Measurements from ENCODE around the gene EXT2. TPM values are rescaled to one million over a fixed set of nuclear protein-coding genes. Genes with fewer than 3 reads are reported as not detected.

EXT2 gene
- total RNA-seq, 4 donors from 2014 or later, result 46.6 to 72.6 (median 68.8) TPM

DNA sequence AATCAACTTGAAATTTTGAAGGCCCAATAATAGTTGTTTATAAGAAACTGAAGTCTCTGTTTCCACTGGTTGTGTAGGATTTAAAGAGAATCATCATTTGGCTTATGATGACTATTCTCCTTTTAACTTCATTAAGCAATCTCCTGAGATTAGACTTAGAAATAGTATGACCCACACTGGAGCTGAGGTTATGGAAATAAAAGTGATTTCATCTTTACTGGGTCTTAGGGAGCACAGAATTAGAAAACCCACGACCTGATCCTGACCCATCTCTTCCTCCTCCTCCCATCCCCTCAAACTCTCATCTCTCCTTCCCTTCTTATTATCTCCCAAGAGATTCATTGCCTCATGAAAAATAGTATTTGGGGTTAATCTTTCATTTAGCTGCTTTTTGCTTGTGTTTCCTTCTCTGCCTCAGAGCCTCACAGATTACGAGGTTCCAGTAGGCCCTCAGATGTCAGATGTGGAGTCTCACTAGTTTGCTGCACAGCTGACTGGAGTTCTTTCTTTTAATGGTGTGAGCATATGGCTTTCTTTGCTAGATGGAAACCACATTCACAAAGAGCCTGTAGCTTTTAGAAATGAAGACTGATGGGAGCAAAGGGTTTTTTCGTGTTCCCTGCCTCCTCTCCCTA, 129.5 kb downstream of the EXT2 start:
- no peak overlapping the region for H3K4me3 ChIP-seq (ENCODE audit: low read depth, poor library complexity, severe bottlenecking)
- TF ChIP-seq CTCF (IDR thresholded peaks at IDR 0.05) (no peak), POLR2A (IDR thresholded peaks at IDR 0.05) (no peak)
- intact Hi-C loops (cut with DNase I; ENCODE audit: low total_unique reads), result no loop called here
- no peak for DNase-seq (ENCODE audit: low spot score in 2 of 2)
- WGBS, 2 donors, result 81 to 86% methylated on average over 3 of the region's 3 CpGs

GRCh38 chr11:44226490-44226889, 131.0 kb downstream of the EXT2 start:
- H3K4me3 ChIP-seq (ENCODE audit: low read depth, poor library complexity, severe bottlenecking), result no peak overlapping the region
- 50 to 63% methylated on average over 2 of the region's 2 CpGs for WGBS, 2 donors
- no peak for DNase-seq (ENCODE audit: low spot score in 2 of 2)
- intact Hi-C loops (cut with DNase I; ENCODE audit: low total_unique reads), result no loop called here
- TF ChIP-seq CTCF (IDR thresholded peaks at IDR 0.05), result no peak

GRCh38 chr11:44226945-44227344, 131.5 kb downstream of the EXT2 start:
- intact Hi-C loops (cut with DNase I; ENCODE audit: low total_unique reads), result no loop called here
- no peak for TF ChIP-seq CTCF (IDR thresholded peaks at IDR 0.05)
- no peak for TF ChIP-seq POLR2A (IDR thresholded peaks at IDR 0.05)
- no peak overlapping the region for H3K4me3 ChIP-seq (ENCODE audit: low read depth, poor library complexity, severe bottlenecking)
- 64 to 92% methylated on average over 3 to 4 of the region's 4 CpGs for WGBS, 2 donors
- DNase-seq (ENCODE audit: low spot score in 2 of 2), result no peak

DNA sequence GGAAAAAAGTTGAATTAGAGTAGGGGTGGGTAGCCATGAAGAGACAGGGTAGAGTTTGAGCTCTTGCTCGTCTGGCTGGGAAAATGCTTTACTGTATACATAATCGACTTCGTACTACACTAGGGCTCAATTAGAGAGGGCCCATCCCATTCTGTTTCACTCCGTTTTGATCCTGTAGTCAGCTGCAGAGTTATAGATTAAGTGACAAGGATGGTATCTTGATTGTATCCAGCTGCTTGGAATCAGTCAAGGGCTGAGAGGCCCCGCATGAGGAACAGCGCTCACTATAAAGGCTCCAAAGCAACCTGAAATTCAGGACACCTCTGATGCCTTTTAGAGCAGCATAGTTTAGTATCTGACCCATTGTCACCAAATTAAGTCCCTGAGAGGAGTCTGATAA, 132.9 kb downstream of the EXT2 start:
- no peak overlapping the region for H3K4me3 ChIP-seq (ENCODE audit: low read depth, poor library complexity, severe bottlenecking)
- intact Hi-C loops (cut with DNase I; ENCODE audit: low total_unique reads), result no loop called here
- DNase-seq (ENCODE audit: low spot score in 2 of 2), result no peak
- TF ChIP-seq CTCF (IDR thresholded peaks at IDR 0.05), result no peak
- no peak for TF ChIP-seq POLR2A (IDR thresholded peaks at IDR 0.05)
- 90 to 93% methylated on average over 6 of the region's 6 CpGs for WGBS, 2 donors

DNA sequence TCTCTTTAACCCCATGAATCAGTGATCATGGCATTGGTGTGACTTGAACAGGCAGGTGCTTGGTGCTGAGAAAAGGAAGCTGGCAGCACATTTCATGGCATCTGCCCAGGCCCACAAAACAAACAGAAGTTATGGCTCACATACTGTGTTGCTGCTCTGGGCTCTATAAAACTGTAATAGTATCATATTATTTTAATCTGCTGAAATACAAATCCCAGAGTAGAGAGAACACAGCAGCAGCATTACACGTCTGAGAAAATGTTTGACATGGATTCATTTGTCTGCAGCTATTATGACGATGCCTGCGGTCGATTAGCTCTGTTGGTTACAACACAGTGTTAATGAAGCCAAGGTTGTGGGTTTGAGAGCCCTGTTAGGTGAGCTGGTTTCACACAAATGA, 133.6 kb downstream of the EXT2 start:
- no peak for TF ChIP-seq POLR2A (IDR thresholded peaks at IDR 0.05)
- TF ChIP-seq CTCF (IDR thresholded peaks at IDR 0.05), result no peak
- 81 to 85% methylated on average over 4 of the region's 4 CpGs for WGBS, 2 donors
- intact Hi-C loops (cut with DNase I; ENCODE audit: low total_unique reads), result no loop called here
- no peak overlapping the region for H3K4me3 ChIP-seq (ENCODE audit: low read depth, poor library complexity, severe bottlenecking)
- no peak for DNase-seq (ENCODE audit: low spot score in 2 of 2)

- no peak for TF ChIP-seq CTCF (IDR thresholded peaks at IDR 0.05)
- TF ChIP-seq POLR2A (IDR thresholded peaks at IDR 0.05), result no peak
- no peak for DNase-seq (ENCODE audit: low spot score in 2 of 2)
- H3K4me3 ChIP-seq (ENCODE audit: low read depth, poor library complexity, severe bottlenecking), result no peak overlapping the region
- WGBS, 2 donors, result 79 to 87% methylated on average over 3 of the region's 3 CpGs
- intact Hi-C loops (cut with DNase I; ENCODE audit: low total_unique reads), result no loop called here
These were observed 134.1 kb downstream of the EXT2 start for GRCh38 chr11:44229624-44230023.
